Measurements from ENCODE around the gene LYZL1. TPM values are rescaled to one million over a fixed set of nuclear protein-coding genes. Genes with fewer than 3 reads are reported as not detected.

The LYZL1 gene
- total RNA-seq, 4 donors from 2014 or later: not detected

DNA sequence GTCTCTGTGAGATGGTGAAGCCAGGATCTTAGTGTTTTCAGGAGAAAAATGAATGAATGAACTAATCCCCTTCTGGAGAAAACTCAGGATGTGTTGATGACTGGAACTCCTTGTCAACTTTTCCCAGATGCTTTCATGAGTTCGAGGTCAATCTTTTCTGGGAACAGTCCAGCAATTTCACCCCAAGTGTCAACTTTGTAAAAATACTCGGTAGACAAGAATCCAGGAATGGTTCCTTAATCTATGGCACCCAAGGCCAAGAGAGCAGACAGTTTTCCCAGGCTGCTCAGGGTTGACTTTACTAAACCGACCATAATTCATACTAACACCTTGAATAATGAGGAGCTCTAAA lies 31.1 kb upstream of the LYZL1 start:
- peaks cover 39% of the 10 kb centered on the region for H3K27me3 ChIP-seq
- no peak for TF ChIP-seq POLR2A (IDR thresholded peaks at IDR 0.05)
- TF ChIP-seq, protein P1, sequence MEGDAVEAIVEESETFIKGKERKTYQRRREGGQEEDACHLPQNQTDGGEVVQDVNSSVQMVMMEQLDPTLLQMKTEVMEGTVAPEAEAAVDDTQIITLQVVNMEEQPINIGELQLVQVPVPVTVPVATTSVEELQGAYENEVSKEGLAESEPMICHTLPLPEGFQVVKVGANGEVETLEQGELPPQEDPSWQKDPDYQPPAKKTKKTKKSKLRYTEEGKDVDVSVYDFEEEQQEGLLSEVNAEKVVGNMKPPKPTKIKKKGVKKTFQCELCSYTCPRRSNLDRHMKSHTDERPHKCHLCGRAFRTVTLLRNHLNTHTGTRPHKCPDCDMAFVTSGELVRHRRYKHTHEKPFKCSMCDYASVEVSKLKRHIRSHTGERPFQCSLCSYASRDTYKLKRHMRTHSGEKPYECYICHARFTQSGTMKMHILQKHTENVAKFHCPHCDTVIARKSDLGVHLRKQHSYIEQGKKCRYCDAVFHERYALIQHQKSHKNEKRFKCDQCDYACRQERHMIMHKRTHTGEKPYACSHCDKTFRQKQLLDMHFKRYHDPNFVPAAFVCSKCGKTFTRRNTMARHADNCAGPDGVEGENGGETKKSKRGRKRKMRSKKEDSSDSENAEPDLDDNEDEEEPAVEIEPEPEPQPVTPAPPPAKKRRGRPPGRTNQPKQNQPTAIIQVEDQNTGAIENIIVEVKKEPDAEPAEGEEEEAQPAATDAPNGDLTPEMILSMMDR (IDR thresholded peaks at IDR 0.05): no peak
- TF ChIP-seq EP300 (IDR thresholded peaks at IDR 0.05): no peak
- no peak for TF ChIP-seq POLR2AphosphoS5 (IDR thresholded peaks at IDR 0.05)
- H3K36me3 ChIP-seq: no peaks in the 10 kb centered on the region
- ATAC-seq: no peak
- peaks cover 0 to 10% (median 0%) of the 10 kb centered on the region in 3 donors for H3K9me3 ChIP-seq
- no peak overlapping the region for H3K4me3 ChIP-seq
- 56 to 64% methylated on average over 2 to 3 of the region's 3 CpGs for WGBS, 2 donors (ENCODE audit: low coverage in 1 of 2)
- peaks cover 0 to 7% (median 0%) of the 10 kb centered on the region in 3 donors for H3K4me1 ChIP-seq
- no peak overlapping the region for H3K27ac ChIP-seq

DNA sequence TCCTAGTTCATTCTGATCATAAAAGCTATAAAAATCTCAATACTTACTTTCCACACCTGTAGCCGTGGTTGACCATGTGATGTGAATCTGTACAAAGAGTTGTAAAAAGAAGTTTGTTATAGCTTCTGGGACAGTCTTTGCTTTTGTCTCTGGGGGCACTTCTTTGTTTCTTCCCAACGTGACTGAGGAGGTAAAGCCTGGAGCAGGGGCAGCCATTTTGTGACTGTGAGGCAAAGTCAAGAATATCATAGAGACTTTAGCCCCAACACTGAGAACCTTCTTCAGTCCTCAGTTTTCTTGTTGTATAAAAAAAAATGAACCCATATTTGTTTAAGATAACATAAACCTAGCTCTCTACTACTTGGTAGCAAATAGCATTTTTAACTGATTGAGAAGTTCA lies 29.4 kb upstream of the LYZL1 start:
- H3K4me1 ChIP-seq: peaks cover 0 to 7% (median 0%) of the 10 kb centered on the region in 3 donors
- ATAC-seq: no peak
- H3K36me3 ChIP-seq: no peaks in the 10 kb centered on the region
- H3K27me3 ChIP-seq: peaks cover 39% of the 10 kb centered on the region
- no peak overlapping the region for H3K4me3 ChIP-seq
- no peak overlapping the region for H3K27ac ChIP-seq
- 79 to 96% methylated on average over 2 of the region's 2 CpGs for WGBS, 2 donors (ENCODE audit: low coverage in 1 of 2)
- no peak for TF ChIP-seq EP300 (IDR thresholded peaks at IDR 0.05)
- no peak for TF ChIP-seq POLR2A (IDR thresholded peaks at IDR 0.05)
- TF ChIP-seq, protein P1 (IDR thresholded peaks at IDR 0.05): no peak
- TF ChIP-seq POLR2AphosphoS5 (IDR thresholded peaks at IDR 0.05): no peak
- peaks cover 0 to 10% (median 0%) of the 10 kb centered on the region in 3 donors for H3K9me3 ChIP-seq

DNA sequence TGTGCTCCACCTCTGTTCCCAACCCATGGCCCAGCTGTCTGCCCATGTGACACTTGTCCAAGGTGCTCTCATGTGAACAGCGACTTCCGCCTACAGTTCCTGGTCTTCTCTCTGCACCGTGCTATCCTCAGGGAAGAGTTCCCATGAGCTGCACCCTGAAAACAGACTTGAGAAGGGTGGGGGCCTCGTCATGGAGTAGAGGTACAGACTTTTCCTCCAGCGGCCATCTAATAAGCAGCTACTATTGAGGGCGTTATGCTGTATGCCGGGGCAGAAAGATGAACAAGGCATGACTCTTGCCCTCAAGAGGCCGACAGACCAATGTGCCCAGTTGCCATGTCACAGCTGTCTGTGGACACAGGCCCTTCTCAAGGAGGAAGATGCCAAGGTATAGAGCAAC lies 25.4 kb upstream of the LYZL1 start:
- TF ChIP-seq, protein P1 (IDR thresholded peaks at IDR 0.05): no peak
- TF ChIP-seq EP300 (IDR thresholded peaks at IDR 0.05) (no peak), POLR2A (IDR thresholded peaks at IDR 0.05) (no peak), POLR2AphosphoS5 (IDR thresholded peaks at IDR 0.05) (no peak)
- H3K4me3 ChIP-seq: no peak overlapping the region
- WGBS, 2 donors (ENCODE audit: low coverage in 1 of 2): 94% methylated on average over 5 of the region's 8 CpGs; no CpG with 5 or more reads in 1 of the 2 donors

DNA sequence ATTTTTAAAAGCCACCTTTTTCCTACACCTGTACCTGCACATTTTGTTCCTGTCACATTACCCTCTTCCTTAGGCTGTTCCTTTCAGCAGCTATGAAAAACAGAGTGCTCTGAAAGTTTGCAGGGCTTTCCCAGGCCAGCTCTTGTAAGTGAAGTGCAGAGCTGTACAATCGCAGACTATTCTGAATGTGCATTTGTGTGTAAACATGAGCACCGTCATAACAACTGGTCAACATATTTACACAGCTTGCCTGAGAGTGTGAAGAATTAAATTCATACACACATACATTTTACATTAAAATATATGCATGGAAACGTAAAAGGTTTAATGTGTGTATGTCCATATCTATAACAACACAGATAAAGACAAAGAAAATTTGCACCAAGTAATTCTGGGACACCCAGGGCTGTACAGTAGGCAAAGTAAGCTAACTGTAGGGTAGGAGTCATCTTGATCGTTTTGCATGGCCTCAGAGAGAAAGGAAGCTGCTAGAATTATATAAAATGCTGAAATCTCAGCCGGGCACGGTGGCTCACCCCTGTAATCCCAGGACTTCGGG lies 23.6 kb upstream of the LYZL1 start:
- Histone ChIP-seq H3K27me3 (peaks cover 36% of the 10 kb centered on the region), H3K9me3 (no peaks in the 10 kb centered on the region), H3K27ac (no peak overlapping the region), H3K4me1 (no peaks in the 10 kb centered on the region), H3K36me3 (no peaks in the 10 kb centered on the region), H3K4me3 (no peak overlapping the region)
- TF ChIP-seq, protein P1 (IDR thresholded peaks at IDR 0.05): no peak
- no peak for TF ChIP-seq POLR2AphosphoS5 (IDR thresholded peaks at IDR 0.05)
- no peak for TF ChIP-seq EP300 (IDR thresholded peaks at IDR 0.05)
- no peak for TF ChIP-seq POLR2A (IDR thresholded peaks at IDR 0.05)
- 76 to 82% methylated on average over 5 to 7 of the region's 7 CpGs for WGBS, 2 donors (ENCODE audit: low coverage in 1 of 2)
- ATAC-seq: no peak

More for the DNA sequence above, 25.4 kb upstream of the LYZL1 start:
- no peak overlapping the region for H3K27ac ChIP-seq
- peaks cover 0 to 10% (median 0%) of the 10 kb centered on the region in 3 donors for H3K9me3 ChIP-seq
- peaks cover 37% of the 10 kb centered on the region for H3K27me3 ChIP-seq
- no peak for ATAC-seq
- H3K36me3 ChIP-seq: no peaks in the 10 kb centered on the region
- no peaks in the 10 kb centered on the region for H3K4me1 ChIP-seq

DNA sequence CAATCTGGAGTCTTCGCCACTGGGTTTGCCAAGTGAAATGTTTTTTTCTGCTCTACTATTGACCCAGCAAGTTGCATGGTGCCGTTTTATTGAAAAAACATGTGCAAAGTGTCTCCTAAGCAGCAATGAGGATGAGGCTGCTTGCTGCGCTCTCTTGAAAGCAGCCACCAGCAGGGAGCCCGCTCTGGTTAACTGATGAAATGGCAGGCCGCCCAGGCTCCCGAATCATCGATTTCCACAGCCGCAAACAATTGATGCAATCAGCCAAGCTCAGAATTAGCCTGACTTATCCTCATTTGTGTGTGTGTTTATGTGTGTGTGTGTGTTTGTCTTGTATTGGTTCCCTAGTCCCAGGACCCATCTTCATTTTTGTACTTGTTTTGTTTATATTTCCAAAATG lies 22.2 kb upstream of the LYZL1 start:
- no peaks in the 10 kb centered on the region for H3K4me1 ChIP-seq
- H3K9me3 ChIP-seq: peaks cover 0 to 7% (median 0%) of the 10 kb centered on the region in 3 donors
- H3K36me3 ChIP-seq: no peaks in the 10 kb centered on the region
- no peak for ATAC-seq
- TF ChIP-seq POLR2AphosphoS5 (IDR thresholded peaks at IDR 0.05) (no peak), POLR2A (IDR thresholded peaks at IDR 0.05) (no peak), EP300 (IDR thresholded peaks at IDR 0.05) (no peak)
- TF ChIP-seq, protein P1 (IDR thresholded peaks at IDR 0.05): no peak
- peaks cover 27% of the 10 kb centered on the region for H3K27me3 ChIP-seq
- 63 to 75% methylated on average over 2 to 6 of the region's 8 CpGs for WGBS, 2 donors (ENCODE audit: low coverage in 1 of 2)
- H3K27ac ChIP-seq: no peak overlapping the region
- H3K4me3 ChIP-seq: no peak overlapping the region

Measured in gastroesophageal sphincter (tissue), 4 donors.